HG02588 (cell line): ENCODE data around the gene LEF1.
A peak's percentile ranks its signal among the peaks of the same experiment; 100 is the strongest.

Source experiments
- ATAC-seq: cut with Tn5 transposase; IDR thresholded peaks from one replicate; pipeline ENCODE4 v1.9.1; 2021; ENCODE audit warnings: mild to moderate bottlenecking, moderate library complexity; ENCODE audit not compliant: unreplicated experiment

Gene LEF1

GRCh38 chr4:108149588-108150380 is 18.9 kb downstream of the LEF1 start:
- ATAC-seq, result no peak

GRCh38 chr4:108148316-108148715 is 20.4 kb downstream of the LEF1 start:
- ATAC-seq, result no peak

- ATAC-seq, result no peak
Measured at GRCh38 chr4:108146819-108147218, 21.9 kb downstream of the LEF1 start.

DNA sequence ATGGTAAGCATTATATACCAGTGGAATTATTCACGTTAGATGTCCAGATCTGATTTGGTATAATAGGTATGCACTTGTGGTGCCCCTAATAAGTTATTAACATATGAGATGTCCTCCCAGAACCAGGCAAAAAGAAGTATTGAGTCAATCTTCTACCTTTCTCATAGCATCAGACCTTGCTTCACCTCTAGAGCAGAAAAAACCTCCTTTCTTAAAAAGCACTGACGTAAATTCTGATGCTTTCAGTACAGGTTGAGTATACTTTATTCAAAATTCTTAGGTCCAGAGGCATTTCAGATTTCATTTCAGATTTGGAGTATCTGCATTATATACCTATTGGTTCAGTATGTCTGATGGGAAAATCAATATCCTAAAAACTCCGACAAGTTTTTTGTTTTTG is 22.4 kb downstream of the LEF1 start:
- ATAC-seq, result no peak

GRCh38 chr4:108144451-108144850 is 24.3 kb downstream of the LEF1 start:
- no peak for ATAC-seq

- ATAC-seq, result no peak
Measured at GRCh38 chr4:108143515-108143914, 25.2 kb downstream of the LEF1 start.

DNA sequence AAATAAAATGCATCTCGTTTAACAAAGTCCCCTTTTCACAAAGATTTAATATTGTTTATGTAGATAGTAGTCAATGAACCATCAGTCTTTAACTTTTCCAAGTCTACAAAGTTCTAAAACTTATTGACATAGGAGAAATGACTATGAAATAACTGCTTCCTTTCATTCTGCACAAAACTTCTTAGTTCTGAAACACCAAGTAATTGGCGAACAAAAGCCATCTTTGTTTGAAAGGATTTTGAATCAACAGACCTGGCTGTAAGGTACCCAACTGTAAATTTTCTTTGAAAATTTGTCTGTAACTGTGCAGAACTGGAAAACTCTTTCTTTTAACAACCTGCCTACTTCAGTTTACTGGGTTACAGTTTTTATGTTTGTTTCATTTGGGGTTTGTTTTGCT is 25.9 kb downstream of the LEF1 start:
- no peak for ATAC-seq

DNA sequence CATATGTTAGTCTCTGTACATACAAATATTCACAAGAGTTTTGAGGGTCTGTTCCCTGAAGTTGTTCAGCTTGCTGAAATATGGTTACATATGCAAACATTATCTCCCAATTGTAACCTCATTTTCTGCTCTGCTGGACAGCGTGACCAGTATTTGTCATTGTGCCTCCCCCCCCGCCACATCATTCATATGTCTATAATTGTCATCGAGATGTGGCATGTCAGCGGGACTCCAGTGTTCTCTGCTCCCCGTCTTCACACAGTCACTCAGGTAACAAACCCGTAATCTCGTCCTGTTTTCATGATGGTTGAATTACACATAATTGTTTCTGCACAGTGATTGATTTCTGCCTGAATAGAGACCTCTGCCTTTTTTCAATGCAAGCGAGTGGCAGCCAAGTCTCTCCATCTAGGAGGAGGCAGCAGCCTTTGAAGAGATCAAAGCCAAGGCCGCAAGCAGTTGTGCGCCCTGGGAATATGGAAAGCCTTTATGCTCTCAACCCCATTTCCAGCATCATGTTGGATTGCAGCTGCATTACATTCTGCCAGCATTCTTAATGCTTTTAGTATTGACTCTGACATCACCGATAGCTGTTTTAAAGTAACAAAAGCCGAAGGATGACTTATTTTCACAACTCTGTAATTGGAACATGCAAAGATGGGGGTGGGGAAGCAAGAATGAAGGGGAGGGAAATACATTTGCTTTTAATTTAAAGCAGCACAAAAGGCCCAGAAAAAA is 27.4 kb downstream of the LEF1 start:
- ATAC-seq, result no peak

GRCh38 chr4:108140328-108140727 is 28.4 kb downstream of the LEF1 start:
- no peak for ATAC-seq

DNA sequence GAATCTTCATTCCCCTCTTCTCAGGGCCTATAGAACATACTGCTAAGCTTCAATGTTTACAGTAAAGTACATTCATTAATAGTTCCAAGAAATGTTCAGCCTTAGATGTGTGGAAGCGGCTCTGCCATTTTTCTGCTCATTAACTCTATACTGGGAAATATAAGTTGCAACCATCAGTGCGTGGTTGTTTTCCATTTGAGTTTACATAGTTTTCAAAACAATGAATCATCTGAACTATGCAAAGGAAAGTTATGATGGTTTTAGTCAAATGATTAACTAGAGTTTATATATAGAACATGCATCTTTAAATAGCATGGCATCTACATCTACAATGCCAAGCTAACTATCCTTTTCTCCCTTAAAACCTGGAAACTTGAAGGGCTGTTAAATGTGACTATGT is 29.6 kb downstream of the LEF1 start:
- ATAC-seq, result peak; percentile 56

GRCh38 chr4:108135549-108136209 is 33.1 kb downstream of the LEF1 start:
- ATAC-seq, result no peak

GRCh38 chr4:108130955-108131354 is 37.8 kb downstream of the LEF1 start:
- ATAC-seq, result no peak

- no peak for ATAC-seq
Measured at GRCh38 chr4:108129196-108129595, 39.5 kb downstream of the LEF1 start.

- no peak for ATAC-seq
Measured at GRCh38 chr4:108126806-108127205, 41.9 kb downstream of the LEF1 start.

- ATAC-seq, result no peak
Measured at GRCh38 chr4:108120789-108121188, 47.9 kb downstream of the LEF1 start.

DNA sequence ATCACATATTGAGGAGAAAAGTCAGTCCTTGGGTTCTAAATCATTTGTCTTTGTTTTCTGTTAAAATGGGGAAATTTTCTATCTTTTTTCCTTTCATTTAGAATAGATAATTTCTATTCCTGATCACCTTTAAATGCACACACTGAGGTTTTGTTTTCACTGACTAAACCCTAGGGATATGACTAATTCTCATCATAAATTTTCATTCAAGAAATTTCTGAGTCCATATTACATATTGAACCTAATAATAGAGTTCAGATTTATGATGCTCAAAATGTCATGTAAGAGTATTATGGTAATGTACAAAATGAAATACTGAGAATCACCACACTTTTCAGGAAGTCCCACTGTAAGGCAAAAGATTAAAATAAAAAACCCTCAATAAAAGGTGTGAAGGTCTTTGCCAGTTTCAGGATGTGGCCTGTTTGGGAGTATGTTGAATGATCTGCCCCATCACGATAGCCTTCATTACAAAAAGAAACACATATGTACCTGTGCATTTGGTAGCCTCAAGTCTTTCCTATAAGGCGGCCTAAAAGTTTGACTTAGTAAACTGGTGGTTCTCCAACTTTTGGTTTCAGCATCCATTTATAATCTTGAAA is 49.4 kb downstream of the LEF1 start:
- ATAC-seq, result no peak

DNA sequence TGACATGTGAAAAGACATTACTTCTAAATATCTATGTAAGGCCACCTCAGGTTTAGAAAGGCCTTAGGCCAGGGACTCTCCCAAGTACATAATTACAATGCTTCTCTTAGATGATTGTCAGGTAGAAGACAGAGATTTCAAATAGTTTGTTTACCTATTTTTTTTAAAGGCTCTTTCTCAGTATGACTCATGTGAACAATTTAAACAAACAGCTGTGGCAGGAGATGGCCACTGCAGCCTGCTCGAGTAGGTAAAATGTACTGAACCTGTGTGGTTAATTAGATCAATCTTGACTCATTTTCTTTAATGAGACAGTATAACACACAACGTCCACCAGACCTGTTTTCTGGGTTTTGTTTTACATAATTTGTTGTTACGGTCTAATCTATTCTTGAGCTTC is 50.2 kb downstream of the LEF1 start:
- ATAC-seq, result peak; percentile 91

DNA sequence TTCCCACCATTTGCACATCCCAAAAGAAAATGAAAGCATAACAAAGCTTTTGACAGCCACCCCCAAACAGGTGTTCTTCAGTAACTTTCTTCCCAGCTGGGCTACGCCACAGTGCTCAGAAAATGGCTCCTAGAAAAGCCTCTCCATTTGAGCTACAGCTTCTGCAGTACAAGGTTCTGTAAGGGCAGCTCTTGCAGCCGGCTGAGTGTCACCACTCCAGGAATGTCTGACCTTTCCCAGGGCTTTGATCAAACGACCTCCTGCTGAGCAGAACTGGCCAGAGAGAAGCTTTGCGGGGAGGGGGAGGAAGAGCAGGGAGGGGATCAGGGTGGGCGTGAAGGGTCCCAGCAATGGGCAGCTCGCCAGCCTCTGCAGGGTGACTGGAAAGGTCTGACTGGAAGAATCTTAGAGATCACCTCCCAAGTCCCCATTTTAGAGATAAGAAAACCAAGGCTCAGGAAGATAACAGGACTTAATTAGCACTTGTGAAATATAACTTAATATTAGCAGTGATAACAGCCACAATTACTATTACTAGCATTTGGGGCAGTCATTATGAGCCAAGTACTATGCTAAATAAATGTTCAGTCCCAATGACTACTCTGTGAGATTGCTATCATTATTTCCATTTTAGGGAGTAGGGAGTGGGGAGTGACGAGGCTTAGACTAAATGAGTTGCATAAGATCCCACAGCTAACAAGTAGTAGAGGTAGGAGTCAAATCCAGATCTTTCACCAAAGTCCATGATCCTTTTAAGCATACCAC is 51.1 kb downstream of the LEF1 start:
- ATAC-seq, result no peak

DNA sequence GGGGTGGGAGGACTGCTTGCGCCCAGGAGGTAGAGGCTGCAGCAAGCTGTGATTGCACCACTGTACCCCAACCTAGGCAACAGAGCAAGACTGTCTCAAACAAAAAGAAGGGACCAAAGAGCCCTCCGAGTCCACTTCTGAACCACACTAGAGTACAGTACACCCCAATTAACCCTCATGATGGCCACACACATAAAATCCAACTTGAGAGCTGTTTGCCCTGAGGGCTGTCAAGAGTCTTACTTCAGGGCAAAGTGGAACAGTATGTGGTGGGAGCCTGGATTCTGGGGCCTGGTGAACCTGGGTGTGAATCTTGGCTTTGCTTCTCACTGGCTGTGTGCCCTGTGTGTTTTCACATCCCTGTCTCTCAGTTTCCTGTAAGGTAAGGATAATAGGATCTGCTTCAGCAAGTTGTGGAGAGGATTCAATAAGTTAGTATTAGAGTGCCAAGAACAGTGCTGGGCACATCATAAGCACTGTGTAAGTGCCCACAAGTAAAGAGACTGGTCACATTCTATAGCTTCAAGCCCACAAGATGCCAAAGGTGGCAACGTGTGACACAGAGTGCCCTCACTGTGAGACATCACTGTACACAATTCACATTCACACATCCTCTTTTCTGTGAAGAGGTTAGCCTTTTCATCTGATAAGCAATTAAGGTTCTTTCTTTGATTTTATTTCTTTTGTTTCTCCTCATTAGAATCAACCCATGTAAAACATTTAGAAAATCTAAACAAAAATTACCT is 52.1 kb downstream of the LEF1 start:
- ATAC-seq, result no peak

DNA sequence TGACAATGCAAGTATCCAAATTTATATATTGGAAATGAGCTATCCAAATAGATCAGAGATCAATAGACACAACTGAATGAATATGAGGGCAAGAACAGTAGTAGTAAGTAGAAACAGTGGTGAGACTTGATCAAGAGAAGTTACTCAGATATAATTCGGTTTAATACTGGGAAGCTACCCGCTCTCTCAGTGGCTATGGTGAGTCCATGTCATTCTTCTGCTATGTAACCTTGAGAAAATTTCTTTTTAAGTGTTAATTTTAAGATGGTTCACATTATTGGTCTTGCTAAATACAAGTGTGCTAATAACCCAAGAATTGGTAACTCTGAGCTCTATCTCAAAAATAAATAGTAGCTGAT is 53.6 kb downstream of the LEF1 start:
- no peak for ATAC-seq
